Gastrocnemius medialis (tissue), 4 donors: ENCODE measurements around the gene COMMD3. TPM values are rescaled to one million over a fixed set of nuclear protein-coding genes. Genes with fewer than 3 reads are reported as not detected.
"Not testable (repeated sequence)": the region's sequence is repeated elsewhere in the genome, so short reads cannot be mapped to it uniquely, and the experiment has no call there.

ENCODE experiments used
- ATAC-seq, 2 donors: fragments of 150-250 bp; one replicate each; pipeline ENCODE4 v1.9.1; 2016
- DNase-seq, 2 donors: peaks; one replicate each; pipeline ENCODE4 v3.0.0-alpha.2; 2019
- H3K27ac ChIP-seq, 4 donors: fragments of 200-600 bp; sonication (generic); 1 replicate in 1 of 4; 2 replicates in 3 of 4; pipeline ENCODE4 v1.5.1; 2016 to 2018; ENCODE audit warnings: mild to moderate bottlenecking in 2 of 4, moderate library complexity in 1 of 4
- H3K27me3 ChIP-seq, 3 donors: fragments of 200-600 bp; sonication (generic) in 2 of 3; 1 replicate in 1 of 3; 2 replicates in 2 of 3; pipeline versions ENCODE4 v1.5.1 to v1.6.0; 2016 to 2019; ENCODE audit warnings: mild to moderate bottlenecking in 1 of 3, moderate library complexity in 1 of 3
- H3K36me3 ChIP-seq, 2 donors: fragments of 200-600 bp; sonication (generic) in 1 of 2; one replicate each; pipeline ENCODE4 v1.5.1; 2017 to 2018
- H3K4me1 ChIP-seq, 2 donors: fragments of 200-600 bp; sonication (generic) in 1 of 2; one replicate each; pipeline ENCODE4 v1.5.1; 2016 to 2017; ENCODE audit warnings: mild to moderate bottlenecking in 2 of 2
- H3K4me3 ChIP-seq, 4 donors: fragments of 200-600 bp; sonication (generic) in 3 of 4; 1 replicate in 1 of 4; 2 replicates in 3 of 4; pipeline ENCODE4 v1.5.1; 2016 to 2019; ENCODE audit warnings: mild to moderate bottlenecking in 2 of 4
- H3K9me3 ChIP-seq, 3 donors: fragments of 200-600 bp; sonication (generic) in 2 of 3; 1 replicate in 1 of 3; 2 replicates in 2 of 3; pipeline ENCODE4 v1.5.1; 2016 to 2019
- POLR2A ChIP-seq, 2 donors: fragments of 450-650 bp; IDR thresholded peaks; one replicate each; pipeline ENCODE4 v1.6.1; 2017; ENCODE audit warnings: antibody characterized with exemption in 2 of 2, mild to moderate bottlenecking in 2 of 2, moderate library complexity in 2 of 2
- in situ Hi-C, 4 donors: fragments of 200-750 bp; cut with MboI; loops; one replicate each; pipeline versions ENCODE4 v1.15.0 to v1.8.0; 2017; ENCODE audit warnings: low sequenced_read_pairs in 4 of 4
- intact Hi-C: fragments of 100-400 bp; cut with DNase I; formaldehyde crosslinking; loops from one replicate; pipeline ENCODE4 v1.15.1; 2023; ENCODE audit warnings: low total_unique reads
- total RNA-seq, 4 donors: library from RNA; depleted of rRNA; stranded (reverse); fragments of >200 nt; gene quantifications; one replicate each; pipeline versions ENCODE4 v1.1.0 to v1.2.3, GENCODE V29; 2016
- TF ChIP-seq, protein P1 (sequence below), 5 experiments: fragments of 450-650 bp in 3 of 5; fragments of 200-600 bp in 2 of 5; sonication (generic) in 2 of 5; IDR thresholded peaks in 4 of 5; conservative IDR thresholded peaks in 1 of 5; 1 replicate in 4 of 5; 2 replicates in 1 of 5; pipeline ENCODE4 v1.5.1; 2016 to 2019; ENCODE audit warnings: antibody characterized with exemption in 5 of 5, mild to moderate bottlenecking in 3 of 5, moderate library complexity in 3 of 5

COMMD3 gene
- total RNA-seq, 4 donors from 2014 or later: 26.8 to 50.9 (median 37.9) TPM

DNA sequence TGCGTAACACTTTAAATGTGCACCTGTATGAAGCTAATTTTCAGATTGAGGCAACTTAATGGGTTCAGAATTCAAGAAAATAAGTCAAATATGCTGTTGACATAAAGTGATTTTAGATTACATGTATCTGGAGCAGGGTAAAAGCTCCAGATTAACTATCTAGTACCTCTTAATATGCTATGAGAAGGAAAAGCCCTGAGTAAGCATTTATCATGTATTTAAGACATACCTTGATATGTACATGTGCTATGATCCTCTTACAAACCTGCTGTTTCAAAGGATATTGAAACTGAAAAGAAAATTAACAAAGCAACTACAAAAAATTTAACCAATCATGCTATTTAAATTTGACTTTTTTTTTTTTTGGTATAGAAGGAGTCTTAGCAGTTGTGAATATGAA, 33.6 kb downstream of the COMMD3 start:
- DNase-seq (no peak), ATAC-seq (no peak)
- Histone ChIP-seq H3K4me1 (no peaks in the 10 kb centered on the region), H3K27ac (no peak overlapping the region), H3K9me3 (no peaks in the 10 kb centered on the region), H3K4me3 (no peak overlapping the region), H3K27me3 (peaks cover 14 to 23% (median 22%) of the 10 kb centered on the region in 3 donors), H3K36me3 (no peaks in the 10 kb centered on the region)
- intact Hi-C loops: no loop called here
- in situ Hi-C loops: no loop called here
- TF ChIP-seq, protein P1, sequence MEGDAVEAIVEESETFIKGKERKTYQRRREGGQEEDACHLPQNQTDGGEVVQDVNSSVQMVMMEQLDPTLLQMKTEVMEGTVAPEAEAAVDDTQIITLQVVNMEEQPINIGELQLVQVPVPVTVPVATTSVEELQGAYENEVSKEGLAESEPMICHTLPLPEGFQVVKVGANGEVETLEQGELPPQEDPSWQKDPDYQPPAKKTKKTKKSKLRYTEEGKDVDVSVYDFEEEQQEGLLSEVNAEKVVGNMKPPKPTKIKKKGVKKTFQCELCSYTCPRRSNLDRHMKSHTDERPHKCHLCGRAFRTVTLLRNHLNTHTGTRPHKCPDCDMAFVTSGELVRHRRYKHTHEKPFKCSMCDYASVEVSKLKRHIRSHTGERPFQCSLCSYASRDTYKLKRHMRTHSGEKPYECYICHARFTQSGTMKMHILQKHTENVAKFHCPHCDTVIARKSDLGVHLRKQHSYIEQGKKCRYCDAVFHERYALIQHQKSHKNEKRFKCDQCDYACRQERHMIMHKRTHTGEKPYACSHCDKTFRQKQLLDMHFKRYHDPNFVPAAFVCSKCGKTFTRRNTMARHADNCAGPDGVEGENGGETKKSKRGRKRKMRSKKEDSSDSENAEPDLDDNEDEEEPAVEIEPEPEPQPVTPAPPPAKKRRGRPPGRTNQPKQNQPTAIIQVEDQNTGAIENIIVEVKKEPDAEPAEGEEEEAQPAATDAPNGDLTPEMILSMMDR (IDR thresholded peaks at IDR 0.05 in 4 of 5, conservative IDR thresholded peaks at IDR 0.05 in 1 of 5): no peak
- TF ChIP-seq POLR2A (IDR thresholded peaks at IDR 0.05): no peak

DNA sequence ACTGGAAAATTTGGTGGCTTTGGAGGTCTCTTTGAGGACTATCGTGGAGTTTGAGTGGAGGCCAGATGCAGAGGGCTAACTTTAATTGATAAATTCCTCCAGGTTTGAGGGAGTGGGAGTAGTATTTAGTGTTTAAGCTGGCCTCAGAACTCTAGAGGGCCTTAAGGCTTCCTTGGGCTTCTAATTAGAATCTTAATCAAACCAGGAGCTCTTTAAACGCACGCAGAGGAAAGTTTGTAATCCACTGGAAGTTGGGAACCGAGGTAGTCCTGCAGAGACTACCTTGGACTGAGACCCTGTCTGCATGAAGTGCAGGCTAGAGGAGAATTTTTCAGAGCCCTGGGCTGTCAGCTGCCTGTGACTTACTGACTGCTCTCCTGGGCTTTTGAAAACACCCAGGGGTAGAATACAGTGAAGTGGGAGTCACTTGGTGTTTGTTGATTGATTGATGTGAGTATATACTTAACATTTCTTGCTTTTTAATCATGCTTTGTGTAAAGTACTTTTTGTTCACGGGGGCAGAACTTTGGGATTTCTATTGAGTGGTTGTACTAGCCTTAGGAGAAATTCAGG, 35.0 kb downstream of the COMMD3 start:
- H3K4me3 ChIP-seq: no peak overlapping the region
- H3K36me3 ChIP-seq: no peaks in the 10 kb centered on the region
- DNase-seq (no peak), ATAC-seq (no peak)
- intact Hi-C loops: no loop called here
- H3K4me1 ChIP-seq: no peaks in the 10 kb centered on the region
- H3K27ac ChIP-seq: no peak overlapping the region
- no peaks in the 10 kb centered on the region for H3K9me3 ChIP-seq
- TF ChIP-seq, protein P1 (IDR thresholded peaks at IDR 0.05 in 4 of 5, conservative IDR thresholded peaks at IDR 0.05 in 1 of 5): no peak
- peaks cover 0 to 8% (median 7%) of the 10 kb centered on the region in 3 donors for H3K27me3 ChIP-seq
- in situ Hi-C loops: no loop called here

DNA sequence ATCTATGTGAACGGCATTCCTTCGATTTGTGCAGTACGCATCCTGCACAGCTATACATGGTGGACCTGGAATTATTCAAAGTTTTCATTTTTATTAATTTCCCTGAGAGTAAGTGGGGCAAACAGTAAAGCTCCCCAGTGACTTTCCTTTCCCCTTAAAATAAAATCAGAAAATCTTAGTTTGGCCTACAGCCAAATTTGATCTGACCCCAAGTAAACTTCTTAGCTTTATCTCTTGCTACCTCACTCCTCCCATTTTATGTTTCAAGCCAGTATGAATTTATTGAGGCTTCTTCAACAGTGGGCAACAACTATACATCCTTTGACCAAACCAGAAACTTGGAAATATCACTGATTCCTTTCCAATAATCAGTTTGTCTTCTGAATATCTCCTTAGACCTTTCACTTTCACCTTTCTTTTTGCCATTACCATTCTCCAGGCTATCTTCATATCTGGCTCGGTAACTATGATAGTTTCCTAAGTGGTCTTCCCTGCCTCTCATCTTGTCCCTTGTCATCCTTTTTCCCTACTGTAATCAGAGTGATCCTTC, 40.2 kb downstream of the COMMD3 start:
- Histone ChIP-seq H3K4me3 (no peak overlapping the region), H3K27ac (no peak overlapping the region), H3K27me3 (no peaks in the 10 kb centered on the region), H3K4me1 (no peaks in the 10 kb centered on the region), H3K36me3 (no peaks in the 10 kb centered on the region), H3K9me3 (no peaks in the 10 kb centered on the region)
- DNase-seq (no peak), ATAC-seq (no peak)
- TF ChIP-seq, protein P1 (IDR thresholded peaks at IDR 0.05 in 4 of 5, conservative IDR thresholded peaks at IDR 0.05 in 1 of 5): no peak
- TF ChIP-seq POLR2A (IDR thresholded peaks at IDR 0.05): no peak
- intact Hi-C loops (no loop called here), in situ Hi-C loops (no loop called here)

DNA sequence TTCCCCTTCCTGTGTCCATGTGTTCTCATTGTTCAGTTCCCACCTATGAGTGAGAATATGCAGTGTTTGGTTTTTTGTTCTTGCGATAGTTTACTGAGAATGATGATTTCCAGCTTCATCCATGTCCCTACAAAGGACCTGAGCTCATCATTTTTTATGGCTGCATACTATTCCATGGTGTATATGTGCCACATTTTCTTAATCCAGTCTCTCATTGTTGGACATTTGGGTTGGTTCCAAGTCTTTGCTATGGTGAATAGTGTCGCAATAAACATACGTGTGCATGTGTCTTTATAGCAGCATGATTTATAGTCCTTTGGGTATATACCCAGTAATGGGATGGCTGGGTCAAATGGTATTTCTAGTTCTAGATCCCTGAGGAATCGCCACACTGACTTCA, 41.6 kb downstream of the COMMD3 start:
- intact Hi-C loops, ATAC-seq, in situ Hi-C loops: not testable (repeated sequence)

DNA sequence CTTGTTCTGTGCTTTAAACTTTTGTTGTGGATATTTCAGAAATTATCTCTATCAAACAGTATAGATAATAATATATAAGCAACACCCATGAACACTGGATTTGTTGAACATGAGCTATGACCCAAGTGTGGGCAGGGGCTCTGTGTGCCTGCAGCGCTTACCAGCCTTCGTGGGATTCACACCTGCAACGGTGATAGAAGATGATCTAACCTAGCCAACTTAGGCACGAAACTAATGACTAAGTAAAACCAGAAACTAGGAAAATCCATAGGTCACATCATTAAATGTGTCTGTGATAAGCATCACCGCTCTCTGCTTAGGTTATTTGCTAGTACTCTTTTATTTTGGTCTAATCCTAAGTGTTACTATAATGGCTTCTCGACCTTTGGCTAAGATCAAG, 47.1 kb downstream of the COMMD3 start:
- TF ChIP-seq, protein P1 (IDR thresholded peaks at IDR 0.05 in 4 of 5, conservative IDR thresholded peaks at IDR 0.05 in 1 of 5): no peak
- no peak for TF ChIP-seq POLR2A (IDR thresholded peaks at IDR 0.05)
- Histone ChIP-seq H3K27me3 (no peaks in the 10 kb centered on the region), H3K9me3 (no peaks in the 10 kb centered on the region), H3K4me1 (no peaks in the 10 kb centered on the region), H3K27ac (no peak overlapping the region), H3K4me3 (no peak overlapping the region), H3K36me3 (no peaks in the 10 kb centered on the region)
- intact Hi-C loops (no loop called here), in situ Hi-C loops (no loop called here)
- no peak for DNase-seq
- ATAC-seq: no peak

More for the DNA sequence above, 41.6 kb downstream of the COMMD3 start:
- not testable (repeated sequence) for H3K27me3 ChIP-seq, H3K4me3 ChIP-seq, H3K27ac ChIP-seq, DNase-seq, H3K9me3 ChIP-seq, H3K36me3 ChIP-seq, H3K4me1 ChIP-seq
